IMR-90 (cell line): Measurements from ENCODE around the gene ABCC10. TPM values are rescaled to one million over a fixed set of nuclear protein-coding genes. Genes with fewer than 3 reads are reported as not detected.

ENCODE experiments used
- ATAC-seq: fragments of 200-7000 bp; cut with Tn5 transposase; 2 replicates; pipeline ENCODE4 v1.9.1; 2020; ENCODE audit warnings: low read depth, mild to moderate bottlenecking, moderate library complexity
- BruUV-seq: library from RNA; stranded (reverse); fragments of 400-500 nt; replicated peaks from 2 replicates; lab custom pipeline; 2021; lab: Mats Ljungman, UMichigan
- CTCF ChIA-PET: fragments of 300-600 bp; formaldehyde crosslinking; extraction: SDS; loops from one replicate; lab custom pipeline; 2021; ENCODE audit warnings: antibody characterized with exemption; lab: Yijun Ruan, JAX
- POLR2A ChIA-PET: fragments of 300-600 bp; sonication (Branson Sonifier 250); formaldehyde crosslinking; loops from one replicate; lab custom pipeline; 2022; ENCODE audit warnings: antibody characterized with exemption; ENCODE audit not compliant: unreplicated experiment; lab: Charles Lee
- DNase-seq: peaks from one replicate; pipeline ENCODE4 v3.0.0; 2013
- H2AFZ ChIP-seq: replicated peaks from 2 replicates; pipeline ENCODE3; 2013; ENCODE audit warnings: low read length, mild to moderate bottlenecking; ENCODE audit not compliant: poor library complexity
- H2AK5ac ChIP-seq: 2 replicates; pipeline ENCODE4 v1.6.1; 2013; ENCODE audit warnings: low read depth, low read length, inconsistent platforms
- H2AK9ac ChIP-seq: replicated peaks from 2 replicates; pipeline ENCODE3; 2013; ENCODE audit warnings: mild to moderate bottlenecking, low read depth, low read length, moderate library complexity; ENCODE audit not compliant: poor library complexity
- H2BK120ac ChIP-seq: 2 replicates; pipeline ENCODE4 v1.6.1; 2013; ENCODE audit warnings: low read depth, low read length, inconsistent platforms
- H2BK15ac ChIP-seq: 3 replicates; pipeline ENCODE4 v1.6.1; 2013; ENCODE audit warnings: low read depth, low read length, inconsistent platforms
- H2BK20ac ChIP-seq: 2 replicates; pipeline ENCODE4 v1.6.1; 2013; ENCODE audit warnings: low read depth, mild to moderate bottlenecking, inconsistent platforms, low read length, moderate library complexity
- H2BK5ac ChIP-seq: 2 replicates; pipeline ENCODE4 v1.6.1; 2013; ENCODE audit warnings: mild to moderate bottlenecking, low read depth, low read length, inconsistent platforms; ENCODE audit not compliant: poor library complexity, severe bottlenecking
- H3K14ac ChIP-seq: replicated peaks from 2 replicates; pipeline ENCODE4 v1.6.1; 2013; ENCODE audit warnings: low read depth, low read length, inconsistent platforms
- H3K18ac ChIP-seq: 2 replicates; pipeline ENCODE4 v1.6.1; 2013; ENCODE audit warnings: low read depth, low read length, control low read depth
- H3K23ac ChIP-seq: 2 replicates; pipeline ENCODE4 v1.6.1; 2013; ENCODE audit warnings: low read depth, low read length, inconsistent platforms
- H3K27ac ChIP-seq: 2 replicates; pipeline ENCODE4 v1.5.1; 2013; ENCODE audit warnings: mild to moderate bottlenecking, control low read depth, low read length; ENCODE audit not compliant: insufficient read depth
- H3K27me3 ChIP-seq: 2 replicates; pipeline ENCODE4 v1.6.1; 2013; ENCODE audit warnings: low read length; ENCODE audit not compliant: control insufficient read depth, insufficient read depth
- H3K36me3 ChIP-seq: 2 replicates; pipeline ENCODE4 v1.6.1; 2013; ENCODE audit warnings: low read length, mixed read lengths; ENCODE audit not compliant: control insufficient read depth, insufficient read depth
- H3K4ac ChIP-seq: 2 replicates; pipeline ENCODE4 v1.6.1; 2013; ENCODE audit warnings: low read depth, low read length, inconsistent platforms
- H3K4me1 ChIP-seq: 2 replicates; pipeline ENCODE4 v1.6.1; 2013; ENCODE audit warnings: low read length, mixed read lengths; ENCODE audit not compliant: control insufficient read depth, insufficient read depth
- H3K4me2 ChIP-seq: 2 replicates; pipeline ENCODE4 v1.6.1; 2013; ENCODE audit warnings: low read depth, mild to moderate bottlenecking, control low read depth, low read length, moderate library complexity
- H3K4me3 ChIP-seq: 2 replicates; pipeline ENCODE4 v1.5.1; 2013; ENCODE audit warnings: low read depth, mild to moderate bottlenecking, control low read depth, low read length, moderate library complexity; ENCODE audit not compliant: insufficient read depth
- H3K56ac ChIP-seq: 2 replicates; pipeline ENCODE4 v1.6.1; 2013; ENCODE audit warnings: low read length, inconsistent platforms; ENCODE audit not compliant: insufficient read depth; ENCODE audit errors: extremely low read depth
- H3K79me1 ChIP-seq, 2 experiments: 2 replicates each; pipeline ENCODE4 v1.6.1; 2013; ENCODE audit warnings: low read length in 2 of 2, inconsistent platforms in 1 of 2, low read depth in 1 of 2
- H3K9ac ChIP-seq: 2 replicates; pipeline ENCODE4 v1.6.1; 2013; ENCODE audit warnings: low read depth, low read length, control low read depth
- H3K9me1 ChIP-seq: 2 replicates; pipeline ENCODE4 v1.6.1; 2013; ENCODE audit warnings: low read length, inconsistent platforms; ENCODE audit not compliant: insufficient read depth
- H3K9me3 ChIP-seq: 2 replicates; pipeline ENCODE4 v1.6.1; 2013; ENCODE audit warnings: low read length; ENCODE audit not compliant: control insufficient read depth, insufficient read depth
- H4K20me1 ChIP-seq: 2 replicates; pipeline ENCODE4 v1.6.1; 2013; ENCODE audit warnings: low read length, inconsistent platforms; ENCODE audit not compliant: insufficient read depth
- H4K5ac ChIP-seq: 2 replicates; pipeline ENCODE4 v1.6.1; 2013; ENCODE audit warnings: mild to moderate bottlenecking, low read depth, low read length, control low read depth
- H4K8ac ChIP-seq, 2 experiments: 2 replicates each; pipeline ENCODE4 v1.6.1; 2013; ENCODE audit warnings: low read depth in 2 of 2, low read length in 2 of 2, control low read depth in 1 of 2, inconsistent platforms in 1 of 2
- H4K91ac ChIP-seq: 2 replicates; pipeline ENCODE4 v1.6.1; 2013; ENCODE audit warnings: low read depth, low read length, inconsistent platforms; ENCODE audit not compliant: insufficient read depth
- NFE2L2 ChIP-seq: fragments of 150-350 bp; IDR thresholded peaks from 2 replicates; pipeline ENCODE4 v1.6.1; 2016; ENCODE audit warnings: low read depth, mild to moderate bottlenecking, low read length
- RCOR1 ChIP-seq: IDR thresholded peaks from 2 replicates; pipeline ENCODE4 v1.6.1; 2012; ENCODE audit warnings: mild to moderate bottlenecking, low read length, improper control_type of control experiment; ENCODE audit not compliant: insufficient replicate concordance
- RFX5 ChIP-seq: IDR thresholded peaks from 2 replicates; pipeline ENCODE4 v1.8.0; 2012; ENCODE audit warnings: low read depth, mild to moderate bottlenecking, low read length, moderate library complexity
- SMC3 ChIP-seq: fragments of 150-350 bp; IDR thresholded peaks from 2 replicates; pipeline ENCODE4 v1.6.1; 2016; ENCODE audit warnings: low read depth, mild to moderate bottlenecking, antibody characterized with exemption, low read length, moderate library complexity
- WGBS, 2 experiments: methylation state at CpG; one replicate each; pipeline versions ENCODE4 v1.1.5 to v1.1.7; 2013; ENCODE audit warnings: missing lambda C conversion rate in 2 of 2; ENCODE audit not compliant: insufficient read length in 1 of 2; ENCODE audit errors: extremely low coverage in 2 of 2; 5-methylcytosine and 5-hydroxymethylcytosine counted together
- dilution Hi-C: fragments of 300-500 bp; cut with HindIII; formaldehyde crosslinking; loops from one replicate; pipeline ENCODE4 v1.14.3; 2018; ENCODE audit warnings: low sequenced_read_pairs; ENCODE audit not compliant: unreplicated experiment
- in situ Hi-C: fragments of 300-500 bp; cut with MboI; formaldehyde crosslinking; loops from 3 replicates; pipeline ENCODE4 v1.14.3; 2019; ENCODE audit warnings: low sequenced_read_pairs, inconsistent platforms, mixed read lengths
- intact Hi-C: fragments of 100-400 bp; cut with micrococcal nuclease; formaldehyde crosslinking; loops from 2 replicates; pipeline ENCODE4 v1.10.0; 2022
- polyA plus RNA-seq, 3 experiments: library from polyadenylated mRNA; depleted of rRNA; stranded (reverse); fragments of >200 nt; gene quantifications; 2 replicates each; pipeline ENCODE4 v1.2.3, GENCODE V29; 2012; ENCODE audit warnings: low replicate concordance in 1 of 3
- total RNA-seq: library from RNA; depleted of rRNA; stranded (reverse); fragments of >200 nt; gene quantifications from 2 replicates; pipeline ENCODE4 v1.2.3, GENCODE V29; 2012

Gene ABCC10
- total and polyA plus RNA-seq, 2 of the 4 experiments (the other 2 are of a cell fraction) = 7.0 to 26.3 TPM

GRCh38 chr6:43416935-43417334 lies 10.4 kb upstream of the ABCC10 start:
- H3K9me1 ChIP-seq = no peaks in the 10 kb centered on the region
- no peak overlapping the region for H3K14ac ChIP-seq
- POLR2A ChIA-PET = interaction anchor here (0.6 kb wide), 1 partner anchor 10 kb away, joined by 11 read pairs; the partner anchor contains the start of gene ABCC10
- no peak overlapping the region for H3K27ac ChIP-seq
- no peak overlapping the region for H2AFZ ChIP-seq
- H2BK5ac ChIP-seq = no peak overlapping the region
- in situ Hi-C loops (no loop called here), intact Hi-C loops (no loop called here), dilution Hi-C loops (no loop called here)
- H3K9ac ChIP-seq = no peak overlapping the region
- no TSS peak for BruUV-seq
- H2AK5ac ChIP-seq = no peak overlapping the region
- H3K23ac ChIP-seq = no peak overlapping the region
- H3K4me2 ChIP-seq = no peak overlapping the region
- no peak overlapping the region for H2BK15ac ChIP-seq
- no peak overlapping the region for H2BK120ac ChIP-seq
- no peak overlapping the region for H3K4ac ChIP-seq
- H3K4me3 ChIP-seq = no peak overlapping the region
- H2AK9ac ChIP-seq = no peak overlapping the region
- no peak overlapping the region for H2BK20ac ChIP-seq
- ATAC-seq = no peak
- no peak overlapping the region for H4K8ac ChIP-seq
- H3K4me1 ChIP-seq = no peaks in the 10 kb centered on the region
- peaks cover 28% of the 10 kb centered on the region for H3K27me3 ChIP-seq
- TF ChIP-seq NFE2L2 (no peak), SMC3 (no peak), RCOR1 (no peak), RFX5 (no peak)
- no CpG with 5 or more reads among the region's 4 CpGs for WGBS, 2 experiments
- H3K36me3 ChIP-seq = no peaks in the 10 kb centered on the region
- CTCF ChIA-PET = interaction anchor here (0.7 kb wide), 1 partner anchor 520 kb away, joined by 3 read pairs; no protein-coding TSS in a partner anchor
- no peak overlapping the region for H3K56ac ChIP-seq
- no peak overlapping the region for H3K18ac ChIP-seq
- no peak overlapping the region for H4K91ac ChIP-seq
- DNase-seq = no peak
- H3K79me1 ChIP-seq = no peaks in the 10 kb centered on the region
- H4K5ac ChIP-seq = no peak overlapping the region
- no peaks in the 10 kb centered on the region for H4K20me1 ChIP-seq
- H3K9me3 ChIP-seq = no peaks in the 10 kb centered on the region; the same call in 1 of the 2 replicates
